Measurements from ENCODE around the gene SCAF11. TPM values are rescaled to one million over a fixed set of nuclear protein-coding genes. Genes with fewer than 3 reads are reported as not detected.
"Not testable (repeated sequence)": the region's sequence is repeated elsewhere in the genome, so short reads cannot be mapped to it uniquely, and the experiment has no call there.

Gene SCAF11
- total RNA-seq: 100 to 1,000 TPM in 4 of 9 donors, 10 to 100 TPM in 5; 71.3 to 148 (median 98.7) TPM
- polyA plus RNA-seq: 10 to 100 TPM; 26.4 to 30.8 TPM
- long read RNA-seq, donor 1, full-length matches to known transcripts: 11 of 71 reads
- long read RNA-seq, donor 1, partial matches to known transcripts: 44 of 71 reads
- long read RNA-seq, donor 1, other reads (novel, unspliced or antisense): 16 of 71 reads
- long read RNA-seq, donor 2, transcript SCAF11-203 (4 exons, 1,336 nt): major isoform, 10 of 159 reads
- long read RNA-seq, donor 2, partial matches to known transcripts: 127 of 159 reads
- long read RNA-seq, donor 2, other reads (novel, unspliced or antisense): 18 of 159 reads
- long read RNA-seq, donor 3, full-length matches to known transcripts: 8 of 42 reads
- long read RNA-seq, donor 3, partial matches to known transcripts: 28 of 42 reads
- long read RNA-seq, donor 3, other reads (novel, unspliced or antisense): 6 of 42 reads

- Histone ChIP-seq H3K36me3 (peaks cover 0 to 7% (median 0%) of the 10 kb centered on the region in 9 donors), H3K9me3 (no peaks in the 10 kb centered on the region), H3K4me1 (peaks cover 0 to 48% (median 35%) of the 10 kb centered on the region in 12 donors), H3K27ac (peak within 1 kb of the TSS; percentile 96 to 100 (median 99)), H3K4me3 (peak within 1 kb of the TSS; percentile 73 to 98 (median 90)), H3K27me3 (no peaks in the 10 kb centered on the region)
- peak; percentile 100 for DNase-seq
- peak; percentile 90 to 96 (median 94) for ATAC-seq
- TF ChIP-seq CTCF (IDR thresholded peaks at IDR 0.05): peak; percentile 91 to 99 (median 94)
- peak; percentile 66 to 75 for TF ChIP-seq POLR2A (IDR thresholded peaks at IDR 0.05)
- intact Hi-C loops (cut with DNase I): loop anchor here in 5 of 10 donors (2.0 to 10.0 kb wide), 6 partner anchors 262 to 672 kb away; partner anchors contain the start of genes ARID2 (in 5 of the 5) and SLC38A2 (in 2 of the 5)
- 1 to 2% (median 1%) methylated on average over 44 to 54 of the region's 54 CpGs for WGBS, 4 donors
Observed at GRCh38 chr12:45990468-45991283, at the start of gene SCAF11. TSS of gene SCAF11 (minus strand) at chr12:45990574. CDS start at chr12:45964167, 26,407 bp downstream.

- H3K4me1 ChIP-seq; H3K36me3 ChIP-seq; H3K27me3 ChIP-seq; DNase-seq; H3K27ac ChIP-seq; H3K4me3 ChIP-seq; ATAC-seq; intact Hi-C loops (cut with DNase I): not testable (repeated sequence)
- peaks cover 0 to 12% (median 0%) of the 10 kb centered on the region in 12 donors for H3K9me3 ChIP-seq
- WGBS, 4 donors: 17 to 23% (median 22%) methylated on average over 3 to 4 of the region's 4 CpGs; no CpG with 5 or more reads in 1 of the 4 donors
Observed at GRCh38 chr12:46037066-46037465, 46.7 kb upstream of the SCAF11 start.

GRCh38 chr12:46027172-46027571, 36.8 kb upstream of the SCAF11 start:
- no peaks in the 10 kb centered on the region for H3K36me3 ChIP-seq
- no peak overlapping the region for H3K27ac ChIP-seq
- TF ChIP-seq CTCF (IDR thresholded peaks at IDR 0.05) (no peak), POLR2A (IDR thresholded peaks at IDR 0.05) (no peak)
- no peak for ATAC-seq
- no peak for DNase-seq
- H3K27me3 ChIP-seq: no peaks in the 10 kb centered on the region
- H3K4me3 ChIP-seq: no peak overlapping the region
- H3K9me3 ChIP-seq: peaks cover 0 to 68% (median 38%) of the 10 kb centered on the region in 12 donors
- H3K4me1 ChIP-seq: no peaks in the 10 kb centered on the region
- intact Hi-C loops (cut with DNase I): no loop called here

- TF ChIP-seq CTCF (IDR thresholded peaks at IDR 0.05) (no peak), POLR2A (IDR thresholded peaks at IDR 0.05) (no peak)
- no peak overlapping the region for H3K27ac ChIP-seq
- H3K27me3 ChIP-seq: no peaks in the 10 kb centered on the region
- WGBS, 4 donors: 73 to 89% (median 80%) methylated on average over 1 to 2 of the region's 2 CpGs
- H3K4me3 ChIP-seq: no peak overlapping the region
- ATAC-seq: no peak
- no peaks in the 10 kb centered on the region for H3K36me3 ChIP-seq
- intact Hi-C loops (cut with DNase I): no loop called here
- DNase-seq: no peak
- peaks cover 0 to 79% (median 43%) of the 10 kb centered on the region in 12 donors for H3K9me3 ChIP-seq
- no peaks in the 10 kb centered on the region for H3K4me1 ChIP-seq
Observed at GRCh38 chr12:46024099-46024498, 33.7 kb upstream of the SCAF11 start.

Data from heart left ventricle (tissue), 16 donors.